GM18511 (cell line): ENCODE results near the gene PRODH2.
"Not testable (repeated sequence)": the region's sequence is repeated elsewhere in the genome, so short reads cannot be mapped to it uniquely, and the experiment has no call there.

ENCODE experiments used
- ATAC-seq: cut with Tn5 transposase; IDR thresholded peaks from one replicate; pipeline ENCODE4 v1.9.1; 2021; ENCODE audit warnings: mild to moderate bottlenecking, moderate library complexity; ENCODE audit not compliant: unreplicated experiment

The PRODH2 gene

DNA sequence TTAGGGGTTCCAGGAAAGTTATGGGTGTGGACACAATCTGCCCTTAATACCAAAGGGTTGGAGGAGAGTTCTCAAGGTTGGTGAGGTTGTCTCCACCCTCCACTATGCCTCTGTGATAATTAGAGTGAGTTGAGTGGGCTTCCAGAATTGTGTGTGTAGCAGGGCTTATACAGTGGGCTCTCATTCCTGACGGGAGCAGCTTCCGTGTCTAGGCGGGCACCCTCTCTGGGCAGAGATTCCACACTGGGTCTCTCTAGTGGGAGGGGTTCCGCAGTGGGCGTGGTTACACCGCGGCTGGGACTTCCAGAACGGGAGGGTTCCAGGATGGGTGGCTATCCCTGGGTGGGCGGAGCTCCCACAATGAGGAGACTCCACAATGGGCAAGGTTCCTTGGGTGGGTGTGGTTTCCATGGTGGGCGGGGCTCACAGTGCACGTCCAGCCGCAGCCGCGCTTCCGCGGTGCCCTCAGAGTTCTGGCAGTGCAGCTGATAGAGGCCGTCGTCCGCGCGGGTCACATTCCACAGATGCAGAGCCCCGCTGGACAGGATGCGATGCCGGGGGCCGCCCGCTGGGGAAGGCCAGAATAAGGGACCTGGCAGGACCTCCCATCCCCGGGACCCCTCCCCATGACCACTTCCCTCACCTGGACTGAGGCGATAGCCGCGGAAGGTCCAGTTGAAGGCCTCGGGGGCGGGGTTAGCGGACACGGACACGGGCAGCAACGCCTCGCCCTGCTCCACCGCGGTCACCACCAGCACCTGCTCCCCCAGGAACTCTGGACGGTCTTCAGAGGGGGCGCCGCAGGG lies 31.2 kb upstream of the PRODH2 start:
- ATAC-seq: no peak

DNA sequence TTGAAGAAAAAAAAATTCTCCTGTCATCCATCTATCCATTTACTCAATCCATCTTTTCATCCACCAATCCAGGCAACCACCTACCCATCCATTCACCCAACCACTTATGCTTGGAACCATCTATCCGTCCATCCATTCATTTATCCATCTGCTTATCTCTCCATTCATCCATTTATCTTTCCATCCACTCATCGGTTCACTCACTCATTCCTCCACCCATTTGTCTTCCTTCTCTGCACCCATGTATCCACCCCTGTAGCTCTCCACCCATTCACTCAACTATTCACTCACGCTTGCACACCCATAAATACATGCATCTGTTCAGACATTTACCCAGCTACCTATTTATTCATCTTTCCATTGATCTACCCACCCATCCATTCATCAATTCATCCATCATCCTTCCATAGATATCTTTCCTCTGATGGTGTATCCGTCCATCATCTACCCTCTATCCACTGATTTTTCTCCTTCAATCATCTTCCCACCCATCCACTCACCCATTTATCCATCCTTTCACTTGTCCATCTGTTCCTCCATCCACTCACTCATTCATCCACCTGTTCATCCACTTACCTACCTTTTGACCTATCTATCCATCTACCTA lies 30.1 kb upstream of the PRODH2 start:
- no peak for ATAC-seq

DNA sequence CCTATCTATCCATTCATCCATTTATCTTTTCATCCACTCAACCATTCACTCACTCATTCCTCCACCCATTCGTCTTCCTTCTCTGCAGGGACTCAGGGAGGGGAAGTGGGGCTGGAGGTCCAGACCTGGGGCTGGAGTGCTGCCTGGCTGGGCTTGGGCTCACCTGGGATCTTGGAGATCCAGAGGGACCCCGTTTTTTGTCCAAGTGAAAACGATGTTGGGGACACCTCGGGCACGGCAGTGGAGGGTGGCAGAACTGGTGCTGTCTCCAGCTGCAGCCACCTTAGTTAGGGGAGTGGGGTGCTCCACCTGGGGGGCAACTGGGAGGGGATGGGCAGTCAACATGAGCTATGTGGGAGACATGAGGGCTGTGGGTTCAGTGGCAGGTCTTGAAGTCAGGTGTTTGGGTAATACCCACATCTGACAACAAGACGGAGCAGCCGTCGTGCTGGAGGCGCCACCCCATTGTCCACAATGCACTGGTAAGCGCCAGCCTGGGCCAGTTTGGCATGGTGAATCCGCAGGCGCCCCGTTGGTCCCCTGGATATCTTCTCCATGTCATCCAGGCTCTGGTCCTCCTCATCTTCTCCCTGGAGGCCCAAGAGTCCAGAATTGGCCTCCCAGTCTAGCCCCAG lies 29.4 kb upstream of the PRODH2 start:
- ATAC-seq: no peak

DNA sequence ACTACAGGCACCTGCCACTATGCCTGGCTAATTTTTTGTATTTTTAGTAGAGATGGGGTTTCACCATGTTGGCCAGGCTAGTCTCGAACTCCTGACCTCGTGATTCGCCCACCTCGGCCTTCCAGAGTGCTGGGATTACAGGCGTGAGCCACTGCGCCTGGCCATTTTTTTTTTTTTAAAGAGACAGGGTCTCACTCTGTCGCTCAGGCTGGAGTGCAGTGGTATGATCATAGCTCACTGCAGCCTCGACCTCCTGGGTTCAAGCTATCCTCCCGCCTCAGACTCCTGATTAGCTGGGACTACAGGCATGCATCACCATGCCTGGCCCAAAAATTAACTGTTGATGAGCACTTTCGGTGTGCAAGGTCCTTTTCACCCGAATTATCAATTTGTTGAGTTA lies 23.5 kb upstream of the PRODH2 start:
- not testable (repeated sequence) for ATAC-seq

DNA sequence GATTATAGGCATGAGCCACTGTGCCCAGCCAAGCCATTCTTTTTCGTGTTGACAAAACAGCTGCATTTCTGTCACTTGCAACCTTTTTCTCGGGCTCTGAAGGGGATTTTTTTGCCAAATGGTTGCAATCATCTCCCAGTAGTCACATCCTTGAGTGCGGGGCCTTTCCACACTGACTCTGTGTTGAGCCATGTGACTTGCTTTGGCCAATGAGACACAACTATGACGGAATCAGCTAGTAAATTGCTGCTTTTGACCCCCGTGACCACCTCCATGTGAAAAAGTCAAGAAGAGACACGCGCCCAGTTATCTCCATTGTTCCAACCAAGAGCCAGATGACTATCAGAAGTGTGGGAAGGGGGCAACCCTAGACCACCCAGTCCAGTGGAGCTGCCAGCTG lies 21.3 kb upstream of the PRODH2 start:
- ATAC-seq: no peak

DNA sequence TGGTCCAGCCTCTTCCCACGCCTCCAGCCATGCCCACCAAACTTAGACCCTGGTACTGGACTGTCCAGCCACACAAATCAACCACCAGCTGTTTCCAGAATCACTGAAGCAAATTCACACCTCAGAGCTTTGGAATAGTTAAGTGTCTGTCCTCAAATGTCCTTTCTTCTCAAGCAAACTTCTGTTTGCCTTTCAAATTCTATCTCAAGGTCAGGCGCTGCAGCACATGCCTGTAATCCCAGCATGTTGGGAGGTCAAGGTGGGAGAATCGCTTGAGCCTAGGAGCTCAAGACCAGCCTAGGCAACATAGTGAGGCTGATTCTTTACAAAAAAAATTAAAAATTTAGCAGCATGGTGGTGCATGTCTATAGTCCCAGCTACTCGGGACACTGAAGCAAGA lies 19.4 kb upstream of the PRODH2 start:
- no peak for ATAC-seq

DNA sequence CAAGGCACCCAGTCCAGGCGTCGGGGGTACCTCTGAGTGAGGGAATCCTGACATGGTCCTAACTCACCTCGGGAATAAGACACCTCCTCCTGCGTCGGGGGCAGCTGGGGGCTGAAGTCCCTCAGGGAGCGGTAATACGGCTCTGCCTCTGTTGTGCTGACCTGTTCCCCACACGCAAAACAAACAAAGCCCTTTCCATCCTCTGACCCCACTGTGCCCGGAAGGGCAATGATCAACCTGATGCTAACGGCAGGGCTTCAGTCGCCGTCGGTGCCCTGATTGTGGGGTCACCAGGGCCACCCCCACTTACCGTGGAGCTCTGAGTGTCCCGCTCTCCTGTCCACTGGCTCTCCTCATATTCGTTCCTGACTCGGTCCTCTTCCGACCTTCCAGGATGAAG lies 18.3 kb upstream of the PRODH2 start:
- no peak for ATAC-seq

DNA sequence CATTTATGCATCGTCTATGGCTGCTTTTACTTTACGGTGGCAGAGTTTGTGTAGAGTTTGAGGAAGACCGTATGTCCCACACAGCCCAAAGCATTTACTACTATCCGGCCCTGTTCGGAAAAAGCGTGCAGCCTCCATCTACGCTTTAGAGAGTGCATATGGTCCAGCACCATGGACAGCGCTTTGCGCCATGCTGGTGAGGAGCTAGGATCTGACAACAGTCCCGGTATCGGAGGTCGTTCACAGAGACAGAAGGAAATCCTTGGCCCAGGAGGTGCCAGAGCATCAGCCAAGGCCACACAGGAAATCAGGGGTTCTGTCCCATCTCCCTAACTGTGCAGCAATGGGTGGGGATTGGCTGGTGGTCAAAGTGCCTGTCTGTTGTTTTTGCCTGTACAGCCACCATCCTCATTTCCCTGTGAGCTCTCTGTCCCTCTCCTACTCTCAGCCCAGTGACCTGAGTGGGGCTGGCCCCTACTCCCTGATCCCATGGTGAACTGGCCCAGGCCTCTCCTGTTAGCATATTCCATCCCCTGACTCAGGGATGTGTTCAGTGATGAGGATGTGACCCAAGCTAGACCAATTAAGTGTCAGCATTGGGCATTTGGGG lies 16.2 kb upstream of the PRODH2 start:
- ATAC-seq: no peak

DNA sequence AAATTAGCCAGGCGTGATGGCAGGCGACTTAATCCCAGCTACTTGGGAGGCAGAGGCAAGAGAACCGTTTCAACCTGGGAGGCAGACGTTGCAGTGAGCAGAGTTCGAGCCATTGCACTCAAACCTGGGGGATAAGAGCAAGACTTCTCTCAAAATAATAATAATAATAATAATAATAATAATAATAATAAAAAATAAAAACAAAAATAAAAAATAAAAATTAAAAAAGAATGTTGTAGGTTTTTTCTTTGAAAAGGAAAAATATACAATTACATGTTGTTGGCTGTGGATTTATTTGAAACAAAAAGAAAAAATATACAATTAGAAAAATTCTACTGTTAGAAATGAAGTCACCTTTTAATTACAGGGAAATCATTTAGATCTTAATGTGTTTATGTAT lies 11.5 kb upstream of the PRODH2 start:
- ATAC-seq: no peak

DNA sequence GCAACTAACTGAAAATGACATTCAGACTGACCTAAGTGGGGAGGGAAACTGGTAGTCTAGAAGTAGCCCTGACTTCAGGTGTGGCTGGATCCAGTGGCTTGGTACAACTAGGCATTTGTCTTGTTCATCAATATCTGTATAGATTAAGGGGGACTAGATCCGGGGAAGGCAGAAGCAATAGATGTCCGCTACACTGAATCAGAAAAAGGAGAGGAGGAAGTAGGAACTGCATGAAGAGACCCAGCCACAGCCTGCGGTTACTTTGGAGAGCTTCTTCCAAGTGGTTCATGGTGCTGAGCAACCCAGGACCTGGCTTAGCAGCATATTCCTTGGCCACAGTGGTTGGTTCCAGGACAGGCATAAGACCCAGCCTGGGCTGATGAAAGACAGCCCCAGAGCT lies 9.9 kb upstream of the PRODH2 start:
- ATAC-seq: no peak

DNA sequence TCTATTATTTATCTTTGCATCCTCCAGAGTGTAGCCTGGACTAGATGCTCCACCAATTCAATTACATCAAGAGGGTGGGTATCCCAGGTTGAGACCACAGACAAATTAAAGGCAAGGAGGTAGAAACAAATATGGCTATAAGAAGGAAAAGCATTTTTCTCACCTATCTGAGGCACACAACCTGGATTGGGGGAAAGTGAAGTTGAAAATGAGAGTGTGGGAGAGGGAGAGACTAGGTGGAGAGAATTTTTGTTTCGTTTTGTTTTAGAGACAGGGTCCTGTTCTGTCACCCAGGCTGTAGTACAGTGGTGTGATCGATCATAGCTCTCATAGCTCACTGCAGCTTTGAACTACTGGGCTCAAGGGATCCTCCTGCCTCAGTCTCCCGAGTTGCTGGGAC lies 5.8 kb upstream of the PRODH2 start:
- ATAC-seq: no peak

DNA sequence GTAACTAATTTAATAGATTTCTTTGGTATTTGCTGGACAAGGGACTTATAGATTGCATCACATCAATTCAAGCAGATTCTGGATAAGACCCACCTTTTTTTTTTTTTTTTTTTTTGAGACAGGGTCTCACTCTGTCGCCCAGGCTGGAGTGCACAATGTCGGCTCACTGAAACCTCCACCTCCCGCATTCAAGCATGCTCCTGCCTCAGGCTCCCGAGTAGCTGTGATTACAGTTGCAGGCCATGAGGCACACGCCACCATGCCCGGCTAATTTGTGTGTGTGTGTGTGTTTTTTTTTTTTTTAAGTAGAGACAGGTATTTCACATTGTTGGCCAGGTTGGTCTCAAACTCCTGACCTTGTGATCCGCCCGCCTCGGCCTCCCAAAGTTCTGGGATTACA lies 4.2 kb upstream of the PRODH2 start:
- no peak for ATAC-seq

DNA sequence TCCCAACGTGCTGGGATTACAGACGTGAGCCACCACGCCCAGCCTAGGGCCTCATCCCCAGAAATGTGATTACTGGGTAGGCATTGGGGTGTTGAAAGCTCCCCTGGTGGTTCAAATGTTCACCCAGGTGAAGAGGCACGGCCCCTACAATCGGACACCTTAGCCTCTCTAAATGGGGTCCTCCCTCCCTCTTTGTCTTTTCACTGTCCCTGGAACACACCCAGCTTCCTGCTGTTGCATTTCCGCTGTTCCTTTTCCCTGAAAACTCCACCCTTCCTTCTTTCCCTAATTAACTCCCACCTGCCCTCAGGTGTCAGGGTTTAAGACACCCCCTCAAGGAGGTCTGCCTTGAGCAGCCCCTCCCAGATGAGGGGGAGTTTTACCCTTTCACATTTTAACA lies 3.6 kb upstream of the PRODH2 start:
- no peak for ATAC-seq

DNA sequence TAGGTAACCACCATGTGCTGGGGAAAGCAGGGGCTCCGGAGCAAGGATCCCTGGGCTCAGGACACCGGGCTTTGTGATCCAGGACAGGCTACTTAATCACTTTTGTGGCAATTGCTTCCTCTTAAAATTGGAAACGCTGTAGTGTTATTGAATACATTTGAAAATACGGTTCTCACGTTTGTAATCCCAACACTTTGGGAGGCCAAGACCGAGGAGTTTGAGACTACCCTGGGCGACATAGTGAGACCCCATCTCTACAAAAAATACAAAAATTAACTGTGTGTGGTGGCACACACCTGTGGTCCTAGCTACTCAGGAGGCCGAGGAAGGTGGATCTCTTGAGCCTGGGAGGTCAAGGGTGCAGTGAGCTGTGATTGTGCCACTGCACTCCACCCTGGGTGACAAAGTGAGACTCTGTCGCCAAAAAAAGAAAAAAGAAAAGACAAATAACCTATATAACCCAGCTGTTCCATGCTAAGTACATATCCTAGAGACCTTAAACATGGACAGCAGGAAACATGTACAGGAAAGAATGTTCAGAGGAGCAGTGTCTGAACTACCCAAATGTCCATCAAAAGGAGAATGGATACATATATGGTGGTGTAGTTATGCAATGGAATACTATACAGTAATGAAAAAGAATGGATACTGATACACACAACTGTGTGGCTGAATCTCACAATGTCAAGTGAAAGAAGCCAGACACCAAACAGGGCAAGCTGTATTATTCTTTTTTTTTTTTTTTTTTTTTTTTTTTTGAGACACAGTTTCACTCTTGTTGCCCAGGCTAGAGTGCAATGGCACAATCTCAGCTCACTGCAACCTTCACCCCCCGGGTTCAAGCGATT lies 622 bp upstream of the PRODH2 start:
- ATAC-seq: no peak

DNA sequence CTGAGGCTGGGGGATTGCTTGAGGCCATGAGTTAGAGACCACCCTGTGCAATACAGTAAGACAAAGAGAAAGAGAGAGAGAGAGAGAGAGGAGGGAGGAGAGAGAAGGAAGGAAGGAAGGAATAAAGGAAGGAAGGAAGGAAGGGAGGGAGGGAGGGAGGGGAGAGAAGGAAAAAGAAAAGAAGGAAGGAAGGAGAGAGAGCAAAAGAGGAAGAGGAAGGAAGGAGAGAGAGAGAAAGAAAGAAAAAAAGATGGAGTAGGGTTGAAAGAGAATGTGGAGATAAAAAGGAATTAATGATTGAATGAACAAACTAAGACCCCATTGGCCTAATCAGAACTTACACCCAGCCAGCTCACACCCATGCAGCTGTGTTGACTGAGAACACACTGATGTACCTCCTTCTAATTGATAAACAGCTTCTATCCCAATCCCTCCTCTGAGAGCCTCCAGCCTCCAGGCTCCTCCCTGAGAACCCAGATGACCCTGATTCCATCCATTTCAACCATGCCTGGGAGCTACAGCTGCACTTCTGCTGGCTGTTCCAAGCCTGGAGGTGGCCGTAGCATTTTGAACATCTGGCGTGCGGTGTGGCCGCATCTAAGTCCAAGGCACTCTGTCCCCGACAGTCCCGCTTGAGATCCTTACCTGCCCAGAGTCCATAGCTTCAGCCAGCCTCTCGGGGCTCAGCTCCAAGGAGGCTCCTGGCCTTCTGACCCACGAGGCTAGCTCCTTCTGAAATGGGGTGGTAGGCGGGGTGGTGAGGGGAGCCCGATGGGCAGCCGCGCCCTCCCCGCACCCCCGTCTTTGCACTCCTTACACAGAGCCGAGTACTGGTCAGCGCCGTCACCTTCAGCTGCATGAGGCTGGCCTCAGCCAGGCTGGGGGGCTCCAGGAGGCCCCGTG lies 1.1 kb downstream of the PRODH2 start:
- ATAC-seq: no peak

DNA sequence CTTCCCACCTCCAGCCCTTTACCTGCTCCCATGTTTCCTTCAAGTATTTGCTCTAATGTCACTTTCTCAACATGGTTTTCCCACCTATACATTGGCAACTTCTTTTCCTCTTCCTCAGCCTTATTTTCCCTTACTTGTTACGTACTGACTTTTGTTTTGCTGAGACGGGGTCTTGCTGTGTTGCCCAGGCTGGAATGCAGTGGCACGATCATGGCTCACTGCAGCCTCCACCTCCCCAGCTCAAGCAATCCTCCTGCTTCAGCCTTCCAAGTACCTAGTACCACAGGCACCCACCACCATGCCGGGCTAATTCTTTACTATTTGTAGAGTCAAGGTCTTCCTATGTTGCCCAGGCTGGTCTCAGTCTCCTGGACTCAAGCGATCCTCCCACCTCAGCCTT lies 5.0 kb downstream of the PRODH2 start:
- no peak for ATAC-seq

DNA sequence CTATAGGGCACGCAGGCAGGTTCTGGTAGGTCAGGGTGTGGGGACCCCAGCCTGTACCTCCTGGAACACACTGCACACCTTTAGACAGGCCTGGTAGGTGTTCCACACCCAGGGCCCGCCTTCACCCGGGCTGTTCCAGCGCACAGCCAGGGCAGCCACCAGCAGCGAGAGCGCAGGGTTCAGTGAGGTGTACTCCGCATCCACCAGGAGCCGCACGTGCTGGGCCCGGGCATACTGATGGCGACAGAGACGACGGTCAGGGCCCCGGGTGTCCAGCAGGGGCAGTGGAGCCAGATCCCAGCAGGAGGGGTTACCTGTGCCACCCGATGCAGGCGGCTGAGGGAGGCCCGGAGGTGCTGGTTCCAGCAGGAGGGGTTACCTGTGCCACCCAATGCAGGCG lies 6.0 kb downstream of the PRODH2 start:
- no peak for ATAC-seq

DNA sequence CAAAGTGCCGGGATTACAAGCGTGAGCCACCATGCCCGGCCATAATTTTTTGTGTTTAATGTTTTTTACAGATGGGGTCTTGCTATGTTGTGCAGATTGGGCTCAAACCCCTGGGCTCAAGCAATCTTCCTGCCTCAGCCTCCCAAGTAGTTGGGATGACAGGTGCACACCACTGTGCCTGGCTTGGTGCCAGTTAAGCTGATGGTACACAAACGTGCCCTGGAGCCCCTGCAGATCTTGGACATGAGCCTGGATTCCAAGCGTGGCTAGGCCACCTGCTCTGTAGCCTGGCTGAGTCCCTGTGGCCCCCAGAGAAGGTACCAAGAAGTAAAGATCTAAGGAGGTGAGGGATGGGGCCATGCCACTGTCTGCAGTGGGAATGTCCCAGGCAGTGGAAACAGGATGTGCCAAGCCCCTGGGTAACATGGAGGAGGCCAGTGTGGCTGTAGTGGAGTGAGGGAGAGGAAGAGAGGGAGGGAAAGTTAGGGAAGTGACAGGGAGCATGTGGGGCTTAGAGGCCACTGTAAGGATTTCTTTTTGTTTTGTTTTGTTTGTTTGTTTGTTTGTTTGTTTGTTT lies 7.0 kb downstream of the PRODH2 start:
- ATAC-seq: no peak

DNA sequence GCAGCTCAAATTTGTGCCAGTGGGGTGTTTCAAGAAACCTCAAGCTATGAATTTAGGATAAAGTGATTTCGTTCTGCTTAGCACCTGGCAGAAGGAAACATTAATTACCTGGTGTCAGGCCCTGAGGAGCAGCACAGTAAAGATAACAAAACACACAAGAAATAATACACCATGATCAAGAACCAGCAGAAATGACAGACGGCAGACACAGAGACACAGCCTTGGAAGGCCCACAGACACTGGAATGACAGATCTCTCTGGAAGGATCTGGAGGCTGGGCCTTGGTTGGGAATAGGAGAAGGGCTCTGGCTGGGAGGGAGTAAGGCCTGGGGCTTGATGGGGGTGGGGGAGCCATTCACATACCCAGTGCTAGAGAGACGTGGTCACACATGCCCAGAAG lies 10.8 kb downstream of the PRODH2 start:
- no peak for ATAC-seq

DNA sequence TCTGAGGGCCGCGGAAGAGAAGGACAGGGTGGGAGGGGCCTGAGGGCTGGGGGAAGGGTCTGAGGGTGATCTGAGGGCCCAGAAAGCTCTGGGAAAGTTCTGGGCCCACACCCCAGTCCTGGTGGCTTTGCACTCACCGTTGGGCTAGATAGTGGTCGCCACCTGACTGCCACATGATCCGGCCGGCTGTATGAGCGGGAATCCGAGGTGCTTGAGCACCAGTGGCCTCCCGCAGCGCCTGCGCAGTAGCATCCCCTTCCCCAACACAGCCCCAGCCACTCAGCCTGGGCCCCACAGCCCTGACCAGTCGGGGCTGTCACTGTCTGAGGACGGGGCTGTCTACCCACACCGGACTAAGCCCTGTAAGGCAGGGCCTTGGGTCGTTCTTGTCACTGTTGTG lies 15.0 kb downstream of the PRODH2 start:
- no peak for ATAC-seq
